GOT3 (cell line): ENCODE results near the gene PDGFD.

Experiments used
- DNase-seq: peaks from one replicate; lab custom pipeline; 2025; ENCODE audit warnings: mixed read lengths; lab: John Stamatoyannopoulos, UW

Gene PDGFD

DNA sequence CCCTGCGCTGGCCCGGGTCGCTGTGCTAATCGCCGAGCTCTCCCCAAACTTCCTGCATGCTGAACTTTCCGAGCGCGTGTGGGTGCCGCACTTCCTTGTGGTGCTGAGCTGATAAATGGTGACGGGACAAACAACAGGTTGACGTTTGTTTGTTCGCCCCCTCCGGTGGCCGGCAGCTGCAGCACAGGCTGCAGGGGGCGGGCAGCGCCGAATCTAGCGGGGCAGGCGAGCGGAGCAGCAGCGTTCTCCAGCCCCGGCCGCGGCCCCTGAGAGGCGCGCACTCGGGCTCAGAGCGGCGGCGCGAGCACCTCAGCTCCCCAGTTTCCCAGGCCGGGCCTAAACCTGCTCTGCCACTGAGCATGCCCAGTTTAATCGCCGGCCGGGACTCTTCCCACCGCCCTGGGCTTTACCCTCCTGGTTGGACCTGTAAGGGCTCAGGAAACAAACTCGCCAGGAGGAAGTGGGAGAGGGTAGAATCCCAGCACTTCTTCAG, at the start of gene PDGFD:
PDGFD (minus strand) TSS at position 120 of the 493 bp plus-strand sequence.
- DNase-seq = no peak

DNA sequence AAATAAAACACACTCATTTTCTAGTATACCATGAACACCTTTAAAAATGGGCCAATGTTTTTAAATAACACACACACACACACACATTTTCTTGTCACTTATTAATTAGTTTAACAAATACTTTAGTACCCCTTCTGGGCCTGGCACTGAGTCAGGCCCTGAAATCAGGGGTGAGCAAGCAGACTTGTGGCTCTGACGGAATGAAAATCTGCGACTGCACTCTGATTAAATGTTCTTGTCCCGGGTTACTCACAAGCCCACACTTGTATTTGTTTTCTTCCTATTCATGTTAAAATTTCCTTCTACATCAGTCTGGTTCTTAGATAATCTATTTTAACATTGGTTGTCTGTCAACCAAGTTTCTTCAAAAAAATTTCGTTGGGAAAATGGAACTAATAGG, 43.0 kb upstream of the PDGFD start:
- DNase-seq = no peak

DNA sequence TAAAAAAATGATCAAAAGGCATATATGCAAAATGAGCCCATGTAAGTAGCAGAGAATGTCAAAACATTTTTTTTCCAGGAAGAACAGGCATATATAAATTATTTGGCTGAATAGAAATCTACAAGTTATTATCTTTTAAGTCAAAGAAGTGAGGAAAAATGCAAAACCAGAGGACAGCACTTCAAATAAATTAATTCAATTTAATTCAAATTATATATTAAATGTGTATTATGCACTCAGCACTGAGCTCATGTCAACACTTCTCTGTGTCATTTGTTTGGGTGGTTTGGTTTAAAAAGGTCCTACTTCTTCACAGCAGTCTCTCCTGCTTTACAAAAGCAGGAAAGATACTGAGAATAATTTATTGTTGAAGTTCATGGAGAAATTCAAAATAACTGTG, 41.9 kb upstream of the PDGFD start:
- no peak for DNase-seq

DNA sequence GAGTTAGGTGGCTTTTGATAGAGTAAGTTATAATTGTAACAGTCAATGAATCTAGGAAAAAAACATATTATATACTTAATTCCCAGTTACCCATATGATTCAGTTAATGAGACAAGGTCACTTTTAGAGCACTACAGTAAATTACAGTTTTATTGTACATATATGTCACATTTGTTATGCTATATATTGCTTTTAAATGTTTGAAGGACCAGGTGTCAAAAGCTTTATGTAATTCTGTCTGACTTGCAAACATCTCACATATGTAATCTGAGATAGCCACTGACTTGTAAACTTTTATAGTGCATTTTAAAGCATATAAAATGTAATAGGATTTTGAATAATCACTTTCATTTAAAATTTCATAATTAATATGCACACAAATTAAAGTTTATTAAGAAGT, 36.7 kb upstream of the PDGFD start:
- DNase-seq = no peak

DNA sequence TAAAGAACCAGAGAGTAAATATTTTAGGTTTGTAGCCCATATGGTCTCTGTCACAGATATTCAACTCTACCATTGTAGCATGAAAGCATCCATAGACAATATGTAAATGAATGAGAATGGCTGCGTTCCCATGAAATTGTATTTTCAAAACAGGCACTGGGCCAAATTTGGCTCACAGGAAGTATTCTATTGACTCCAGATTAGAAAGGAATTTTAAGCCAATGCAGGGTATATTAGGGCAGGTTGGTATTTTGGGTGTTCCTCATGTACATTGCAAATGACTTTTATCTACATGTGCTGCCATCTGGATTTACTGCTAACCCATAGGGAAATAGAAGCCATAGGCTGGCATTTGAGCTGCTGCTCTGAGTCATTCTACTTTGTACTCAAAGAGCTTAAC, 35.1 kb upstream of the PDGFD start:
- DNase-seq = no peak

DNA sequence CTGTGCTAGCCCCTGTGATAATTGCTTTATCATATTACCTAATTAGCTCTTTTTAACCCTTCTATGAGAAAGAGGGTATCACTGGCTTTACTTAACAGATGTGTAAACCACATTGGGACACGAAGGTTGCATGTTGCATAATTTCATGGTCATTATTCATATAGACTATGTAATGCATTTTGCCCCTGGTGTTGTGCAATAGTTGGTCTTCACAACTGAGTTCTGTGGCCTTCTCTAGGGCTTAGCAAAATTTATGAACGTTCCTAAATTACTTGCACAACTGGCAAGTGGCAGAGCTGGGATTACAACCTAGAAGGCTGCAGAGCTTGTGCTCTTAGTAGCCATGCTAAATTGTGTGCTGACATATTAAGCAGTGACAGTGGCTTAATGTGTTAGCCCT, 34.6 kb upstream of the PDGFD start:
- DNase-seq = no peak

DNA sequence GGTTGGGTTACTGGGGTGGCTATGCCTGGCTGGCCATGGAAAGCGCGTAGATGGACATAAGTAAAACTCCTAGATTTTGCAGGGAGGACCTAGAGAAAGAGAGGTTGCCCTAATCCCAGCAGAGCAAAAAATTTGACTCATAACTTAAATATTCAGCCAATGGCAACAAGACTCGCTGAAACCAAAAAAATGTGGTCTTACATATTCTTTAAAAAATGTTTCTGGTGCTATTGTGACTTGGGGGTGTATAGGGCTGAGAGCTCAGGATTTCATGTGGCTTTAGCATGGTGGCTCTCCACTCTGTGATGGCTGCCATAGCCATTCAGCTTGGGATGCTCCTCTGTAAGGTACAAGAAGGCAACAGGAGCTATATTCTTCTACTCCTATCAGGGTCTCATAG, 27.2 kb upstream of the PDGFD start:
- no peak for DNase-seq

DNA sequence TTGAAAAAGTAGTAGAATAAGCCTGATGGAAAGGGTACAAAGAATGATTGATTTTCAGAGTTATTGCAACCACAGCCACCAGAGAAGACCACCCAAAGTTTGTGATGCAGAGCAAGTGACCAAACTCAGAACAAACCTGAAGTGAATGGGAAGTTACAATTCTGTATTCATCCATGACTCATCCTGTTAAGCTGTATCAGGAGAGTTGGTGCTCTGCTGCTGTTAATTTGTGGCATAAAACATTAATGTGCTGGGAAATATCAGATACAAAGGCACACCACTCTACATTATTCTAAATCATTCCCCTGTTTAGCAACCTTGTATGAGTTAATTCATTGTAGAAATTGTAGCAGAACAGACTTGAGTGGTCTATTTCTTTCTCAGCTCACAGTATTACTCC, 19.6 kb upstream of the PDGFD start:
- DNase-seq = no peak

DNA sequence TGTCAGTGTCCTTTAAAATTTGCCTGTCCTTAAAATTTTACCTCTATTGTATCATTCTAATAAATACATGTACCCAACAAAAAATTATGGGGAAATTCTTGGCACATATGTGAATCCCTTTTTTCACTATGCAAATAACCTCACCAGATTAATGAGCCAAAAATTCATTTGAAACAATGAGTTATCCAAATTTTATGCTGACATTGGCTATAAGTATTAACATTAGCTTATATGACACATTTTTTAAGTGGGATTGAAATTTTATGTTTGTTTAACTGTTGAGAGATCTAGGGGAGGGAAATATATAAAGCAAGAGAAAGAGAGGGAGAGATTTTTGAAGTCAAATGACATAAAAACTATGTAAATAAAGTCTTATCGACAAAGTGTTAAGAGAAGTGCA, 11.8 kb upstream of the PDGFD start:
- DNase-seq = no peak

DNA sequence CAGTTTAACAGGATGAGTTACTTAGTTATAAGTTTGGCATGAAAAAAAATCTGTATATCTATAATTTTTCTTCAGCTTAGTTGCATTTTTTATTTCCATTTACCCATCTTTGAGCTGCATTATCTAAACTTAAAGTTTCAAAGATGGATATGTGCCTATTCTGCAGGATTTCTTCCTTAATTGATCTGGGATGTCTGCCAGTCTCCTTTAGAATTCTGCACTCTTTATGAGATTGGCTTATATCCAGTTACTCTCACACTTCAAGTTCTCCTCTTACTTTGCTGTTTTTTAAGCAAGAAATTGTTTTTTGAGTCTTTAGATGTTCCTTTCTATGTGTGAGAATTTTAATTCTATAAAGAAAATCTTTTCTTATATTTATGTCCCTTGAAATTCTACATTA, 5.1 kb upstream of the PDGFD start:
- no peak for DNase-seq

DNA sequence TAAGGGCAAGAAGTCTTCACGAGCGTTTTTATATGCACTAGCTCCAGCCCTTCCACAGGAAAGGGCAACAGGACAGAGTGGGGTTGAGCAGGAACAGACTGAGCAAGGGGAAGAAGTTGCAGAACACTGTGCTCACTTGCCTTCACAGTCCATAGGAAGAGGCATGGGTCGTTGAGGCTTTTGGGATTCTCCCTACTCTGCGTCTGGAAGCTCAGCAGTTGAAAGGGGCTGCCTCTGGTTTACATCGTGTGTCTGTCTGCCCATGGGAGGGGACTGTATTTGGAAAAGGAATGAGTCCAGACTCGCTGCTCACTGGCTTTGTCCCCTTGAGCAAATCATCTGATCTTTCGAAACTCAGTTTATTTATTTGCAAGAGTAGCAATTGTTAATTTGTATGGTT, 1.1 kb upstream of the PDGFD start:
- DNase-seq = no peak

DNA sequence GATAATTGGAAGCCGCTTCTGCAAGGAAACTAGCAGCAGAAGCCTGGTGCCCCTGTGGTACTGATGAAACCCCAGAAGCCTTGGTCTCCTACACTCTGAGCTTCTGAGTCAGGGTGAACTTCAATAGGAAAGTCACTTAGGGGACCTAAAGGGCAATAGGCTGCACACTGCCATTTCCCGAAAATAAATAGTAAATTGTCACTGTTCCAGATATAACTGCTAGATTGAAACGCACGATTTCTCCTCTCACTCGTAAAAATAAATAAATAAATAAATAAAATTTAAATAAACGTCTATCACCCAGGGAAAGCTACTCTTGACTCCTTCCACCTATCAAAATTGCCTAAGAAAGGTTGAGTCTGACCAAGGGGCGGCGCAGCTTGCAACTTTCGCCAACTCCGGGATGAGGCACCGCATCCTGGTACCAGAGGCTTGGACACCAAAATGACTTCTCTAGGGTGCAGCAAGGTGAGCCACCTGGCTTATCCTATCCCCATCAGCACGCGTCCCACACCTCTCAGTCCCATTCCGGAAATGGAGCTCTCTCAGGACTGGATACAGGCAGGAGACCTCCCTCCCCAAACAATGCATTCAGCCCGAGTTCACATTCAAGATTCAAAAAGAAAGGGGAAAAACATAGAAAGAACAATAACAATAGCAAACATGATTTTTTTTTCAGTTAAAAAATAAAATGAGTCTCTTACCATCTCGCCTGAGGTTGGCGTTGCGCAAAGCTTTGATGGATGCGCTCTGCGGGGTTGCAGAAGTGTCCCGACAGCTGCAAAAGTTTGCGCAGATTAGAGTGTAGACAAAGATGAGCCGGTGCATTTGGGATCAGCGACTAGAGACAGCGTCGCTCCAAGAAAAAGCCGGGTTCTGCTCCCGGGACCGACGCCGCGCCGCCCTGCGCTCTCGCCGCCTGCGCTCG, 583 bp downstream of the PDGFD start:
- DNase-seq = no peak

DNA sequence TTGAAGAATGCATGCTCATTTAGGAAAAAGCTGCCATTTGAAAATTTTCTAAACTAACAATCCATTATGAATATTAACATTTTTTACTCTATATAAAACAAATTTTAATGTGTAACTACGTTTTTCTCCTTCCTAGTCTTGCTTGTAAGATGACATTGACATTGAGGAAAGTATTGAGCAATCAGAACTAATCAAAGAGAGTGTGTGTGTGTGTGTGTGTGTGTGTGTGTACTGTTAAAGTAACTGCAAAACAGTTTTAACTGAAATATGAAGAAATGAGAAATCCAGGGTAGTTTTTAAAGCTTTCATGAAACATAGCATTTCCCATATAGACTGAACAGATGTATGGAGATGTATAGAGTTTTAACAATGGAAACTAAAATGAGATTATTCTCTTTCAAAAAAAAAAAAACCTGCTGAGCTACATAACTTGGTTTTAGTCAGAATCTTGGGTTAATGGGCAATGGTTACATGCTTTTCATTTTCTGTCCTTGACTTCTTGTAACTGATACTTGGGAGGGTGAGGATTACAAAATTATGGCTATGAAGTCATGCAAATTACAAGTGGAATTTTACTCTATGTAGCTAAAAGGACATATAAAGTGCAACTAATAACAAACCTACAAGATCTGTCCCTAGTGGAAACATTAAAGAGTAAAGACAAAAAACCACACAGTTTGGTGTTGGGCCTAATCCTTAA, 2.0 kb downstream of the PDGFD start:
- DNase-seq = no peak

DNA sequence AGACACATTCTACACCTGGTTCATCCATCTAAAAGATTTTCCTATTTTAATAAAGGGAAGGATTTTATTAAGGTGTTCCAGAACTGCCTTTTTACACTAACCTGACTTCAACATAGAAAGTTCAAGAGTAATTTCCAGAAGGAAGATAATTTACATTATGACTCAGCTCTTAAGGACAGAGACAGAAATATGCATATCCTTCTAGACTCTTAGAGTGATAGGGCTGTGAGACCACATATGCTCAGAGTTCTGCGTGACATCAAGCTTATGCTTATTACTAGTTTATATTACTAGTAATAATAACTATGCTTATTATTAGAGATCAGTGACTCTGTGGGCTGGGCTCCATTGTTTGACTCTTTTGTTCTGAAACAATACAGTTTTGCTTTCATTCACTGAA, 4.6 kb downstream of the PDGFD start:
- no peak for DNase-seq

DNA sequence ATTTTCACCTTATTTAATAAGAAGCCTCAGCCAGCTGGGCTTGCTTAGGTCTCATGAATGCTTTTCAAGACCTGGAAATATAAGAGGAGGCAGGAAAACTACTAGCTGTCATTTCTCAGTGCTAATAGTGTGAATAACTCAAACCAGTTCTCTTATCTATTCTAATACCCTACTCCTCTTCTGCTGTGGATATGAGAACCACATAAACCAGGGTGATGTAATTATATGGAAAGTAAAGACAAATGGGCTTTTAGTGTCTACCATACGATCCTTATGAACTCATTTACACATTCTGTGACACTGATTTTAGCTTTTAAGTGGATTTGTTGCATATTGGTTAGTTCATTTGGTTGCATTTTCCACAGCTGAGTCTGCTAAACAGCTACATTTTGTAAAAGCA, 8.6 kb downstream of the PDGFD start:
- no peak for DNase-seq

DNA sequence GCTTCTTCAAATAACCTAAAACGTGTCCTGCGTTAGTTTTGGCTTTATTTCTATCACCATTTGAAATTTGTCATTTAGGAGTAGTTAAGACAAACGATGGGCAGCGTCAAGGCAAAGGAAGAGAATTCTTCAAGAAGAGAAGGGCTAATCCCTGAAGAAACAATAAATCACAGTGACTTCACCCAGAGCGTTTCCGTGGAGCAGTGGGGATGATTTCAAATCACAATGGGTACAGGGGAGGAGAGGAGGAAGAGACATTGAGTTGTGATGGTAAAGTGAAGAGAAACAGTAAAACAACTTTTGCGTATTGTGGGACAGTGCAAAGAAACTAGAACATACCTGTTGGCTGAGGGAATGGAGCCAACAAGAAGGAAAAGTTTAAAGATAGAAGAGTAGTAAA, 9.7 kb downstream of the PDGFD start:
- DNase-seq = no peak

DNA sequence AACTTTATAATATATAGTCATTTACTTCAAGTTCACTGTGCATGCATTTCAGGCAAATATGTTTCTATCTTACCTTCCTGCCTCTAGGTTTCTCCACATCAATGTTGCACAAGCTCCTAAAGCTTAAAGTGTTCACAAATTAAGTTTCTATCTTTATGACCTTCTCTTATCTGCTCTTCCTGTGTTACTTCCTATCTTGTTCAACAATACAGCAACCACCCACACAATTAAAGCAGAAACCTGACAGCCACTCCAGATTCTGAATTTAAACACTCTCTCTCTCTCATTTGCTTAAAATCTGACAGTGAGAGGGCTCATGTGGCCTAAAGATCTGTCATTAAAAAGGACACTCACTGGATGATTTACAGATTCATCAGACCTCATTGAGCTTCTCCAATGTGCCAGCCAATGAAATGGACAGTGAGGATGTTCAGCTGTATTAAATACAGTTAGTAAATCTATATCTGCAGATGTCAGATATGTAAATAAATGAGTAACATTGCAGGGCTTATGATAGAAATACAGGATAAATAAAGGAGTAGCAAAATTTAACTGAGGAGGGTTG, 10.9 kb downstream of the PDGFD start:
- DNase-seq = no peak

DNA sequence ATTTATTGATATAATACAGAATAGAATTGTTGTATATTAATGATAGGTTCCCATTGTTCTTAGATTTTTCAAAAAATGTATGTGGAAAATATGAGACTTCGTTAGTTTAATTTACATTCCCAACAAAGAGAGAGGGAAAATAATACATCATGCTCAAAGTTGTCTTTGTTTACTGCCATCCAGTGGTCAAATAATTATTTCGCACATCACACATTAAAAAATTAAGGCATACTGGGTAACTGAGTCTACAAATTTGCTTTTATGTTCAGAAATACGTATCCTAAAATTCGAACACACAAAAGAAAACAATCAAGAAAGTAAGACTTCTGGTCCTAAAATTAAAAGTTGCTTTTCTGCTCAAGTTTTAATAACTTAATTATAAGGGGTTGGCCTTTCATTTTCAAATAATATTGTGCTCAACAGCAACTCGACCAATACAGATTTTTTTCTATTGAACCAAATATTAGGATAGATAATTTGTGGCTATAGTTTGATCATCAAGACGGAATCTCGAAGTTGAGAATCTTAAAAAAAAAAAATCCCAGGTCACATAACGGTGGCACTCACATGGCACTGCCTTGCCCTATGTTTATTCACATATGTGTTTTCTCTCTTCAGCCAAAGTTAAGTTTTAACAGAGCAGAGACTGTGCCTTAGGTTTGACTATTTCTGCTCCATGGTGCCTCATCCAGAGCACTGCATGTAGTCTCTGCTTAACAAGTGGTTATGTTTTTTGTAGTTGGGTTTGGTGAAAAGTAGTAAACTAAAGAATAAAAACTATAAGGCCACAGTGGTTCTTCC, 12.3 kb downstream of the PDGFD start:
- DNase-seq = no peak

DNA sequence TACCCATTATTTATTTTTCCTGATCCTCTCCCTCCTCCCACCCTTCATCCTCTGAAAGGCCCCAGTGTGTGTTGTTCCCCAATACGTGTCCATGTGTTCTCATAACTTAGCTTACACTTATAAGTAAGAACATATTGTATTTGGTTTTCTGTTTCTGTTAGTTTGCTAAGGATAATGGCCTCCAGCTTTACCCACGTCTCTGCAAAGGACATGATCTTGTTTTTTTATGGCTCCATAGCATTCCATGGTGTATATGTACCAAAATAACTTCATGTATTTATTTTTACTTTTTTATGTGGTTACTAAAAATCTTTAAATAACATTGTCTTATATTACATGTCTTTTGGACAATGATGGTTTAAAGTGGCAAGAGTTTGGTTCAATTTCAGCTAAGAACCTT, 15.2 kb downstream of the PDGFD start:
- DNase-seq = no peak

DNA sequence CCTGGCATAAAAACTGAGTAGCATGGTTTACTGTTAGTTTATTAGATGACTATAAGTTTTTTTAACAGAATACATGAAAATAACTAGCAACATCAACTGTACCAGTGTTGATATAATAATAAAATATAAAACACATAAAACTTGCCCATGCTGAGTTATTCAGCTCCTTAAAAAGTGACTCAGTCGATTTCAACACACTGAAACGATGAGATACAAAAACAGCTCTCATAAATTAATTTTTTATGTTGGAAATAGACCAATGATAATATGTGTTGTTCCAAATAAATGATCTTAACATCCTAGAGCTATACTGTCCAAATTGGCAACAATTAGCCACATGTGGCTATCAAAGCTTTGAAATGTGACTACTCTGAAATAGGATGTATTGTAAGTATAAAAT, 15.9 kb downstream of the PDGFD start:
- DNase-seq = no peak

DNA sequence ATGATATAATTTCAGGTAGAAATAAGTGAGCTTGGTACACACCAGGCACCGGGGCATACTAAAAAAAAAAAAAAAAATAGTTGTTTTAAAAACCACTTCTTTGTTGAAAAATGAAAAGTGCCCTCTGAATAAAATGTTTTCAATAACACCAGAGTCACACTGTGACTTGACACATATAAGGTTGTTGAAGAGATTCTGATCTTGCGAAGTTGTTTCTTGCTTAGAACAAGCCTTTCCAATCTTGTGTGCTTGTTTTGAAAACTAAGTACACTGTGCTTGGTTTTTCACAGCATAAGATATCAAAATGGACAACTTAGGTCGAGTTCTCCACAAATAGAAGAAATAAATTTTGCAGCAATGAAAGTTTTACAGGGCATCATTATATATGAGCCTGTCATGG, 17.0 kb downstream of the PDGFD start:
- no peak for DNase-seq

DNA sequence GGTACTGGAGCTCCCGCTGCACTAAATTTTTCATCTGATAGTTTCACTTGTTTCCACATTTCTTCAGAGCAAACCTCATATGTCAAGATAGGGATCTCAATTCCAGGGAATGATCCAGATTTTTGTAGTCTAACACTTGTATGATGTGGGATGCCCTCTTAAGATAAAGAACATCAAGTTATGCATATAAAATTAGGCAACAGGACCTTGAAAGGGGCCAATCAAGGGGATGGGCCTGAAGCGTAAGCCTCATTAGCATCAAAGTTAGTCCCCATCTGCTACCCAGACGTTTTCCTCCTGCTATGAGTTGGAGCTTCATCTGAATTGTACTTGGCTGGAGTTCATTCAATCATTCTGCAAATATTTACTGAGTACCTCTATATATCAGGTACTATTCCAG, 17.5 kb downstream of the PDGFD start:
- no peak for DNase-seq
